HG02943 (cell line): ENCODE measurements around the gene RDH5.
A peak's percentile ranks its signal among the peaks of the same experiment; 100 is the strongest.

Experiments
- ATAC-seq: cut with Tn5 transposase; IDR thresholded peaks from one replicate; pipeline ENCODE4 v1.9.1; 2021; ENCODE audit warnings: mild to moderate bottlenecking, low read depth, moderate library complexity; ENCODE audit not compliant: unreplicated experiment

Gene RDH5

GRCh38 chr12:55711786-55712553 is 8.2 kb upstream of the RDH5 start:
- ATAC-seq, result no peak

DNA sequence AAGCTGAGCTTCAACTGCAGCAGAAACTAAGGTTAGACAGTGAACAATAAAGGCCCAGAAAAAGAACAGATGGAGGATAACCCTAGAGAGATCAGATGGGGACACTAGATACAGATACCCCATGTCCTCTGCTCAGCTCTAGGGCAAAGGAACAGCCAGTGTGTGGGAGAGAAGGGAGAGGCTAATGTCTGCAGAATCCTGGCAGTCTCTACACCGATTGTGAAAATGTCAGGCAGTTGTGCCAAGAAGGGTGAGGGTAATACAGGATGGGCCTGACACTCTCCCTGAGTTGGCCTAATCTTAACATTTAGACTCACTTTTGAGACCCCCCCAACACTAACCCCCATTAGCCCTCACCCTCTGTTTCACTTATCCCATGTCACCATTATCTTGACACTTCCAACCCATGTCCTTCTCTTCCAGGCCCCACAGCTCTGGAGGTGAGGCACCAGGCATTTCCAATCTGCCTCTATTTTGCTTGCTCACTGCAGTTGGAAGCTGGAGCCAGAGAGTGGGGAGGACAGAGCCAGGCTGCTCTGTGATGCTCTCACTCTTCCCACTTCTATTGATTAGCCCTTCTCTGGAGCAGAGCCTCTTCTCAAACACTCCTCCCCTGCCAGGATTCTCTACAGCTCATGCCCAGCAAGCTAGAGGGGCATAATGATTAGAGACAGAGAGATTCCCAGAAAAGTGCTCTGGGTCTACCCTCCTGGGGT is 7.3 kb upstream of the RDH5 start:
- ATAC-seq, result no peak

DNA sequence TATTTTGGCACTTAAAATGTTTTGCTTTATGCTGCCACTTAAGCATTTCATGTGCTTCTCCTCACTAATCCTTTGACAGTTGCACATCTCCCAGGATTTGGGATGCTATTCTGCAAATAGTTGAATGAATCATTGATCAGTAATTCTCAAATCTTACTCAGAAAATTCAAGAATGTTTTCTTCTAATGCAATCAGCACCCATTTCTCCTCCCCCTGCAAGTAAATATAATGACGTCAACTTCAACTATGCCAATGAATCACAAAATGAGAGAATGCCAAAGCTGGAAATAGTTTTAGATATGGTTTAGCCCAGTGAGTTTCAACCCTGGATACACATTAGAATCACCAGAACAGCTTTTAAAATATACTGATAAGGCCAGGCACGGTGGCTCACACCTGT is 6.5 kb upstream of the RDH5 start:
- no peak for ATAC-seq

DNA sequence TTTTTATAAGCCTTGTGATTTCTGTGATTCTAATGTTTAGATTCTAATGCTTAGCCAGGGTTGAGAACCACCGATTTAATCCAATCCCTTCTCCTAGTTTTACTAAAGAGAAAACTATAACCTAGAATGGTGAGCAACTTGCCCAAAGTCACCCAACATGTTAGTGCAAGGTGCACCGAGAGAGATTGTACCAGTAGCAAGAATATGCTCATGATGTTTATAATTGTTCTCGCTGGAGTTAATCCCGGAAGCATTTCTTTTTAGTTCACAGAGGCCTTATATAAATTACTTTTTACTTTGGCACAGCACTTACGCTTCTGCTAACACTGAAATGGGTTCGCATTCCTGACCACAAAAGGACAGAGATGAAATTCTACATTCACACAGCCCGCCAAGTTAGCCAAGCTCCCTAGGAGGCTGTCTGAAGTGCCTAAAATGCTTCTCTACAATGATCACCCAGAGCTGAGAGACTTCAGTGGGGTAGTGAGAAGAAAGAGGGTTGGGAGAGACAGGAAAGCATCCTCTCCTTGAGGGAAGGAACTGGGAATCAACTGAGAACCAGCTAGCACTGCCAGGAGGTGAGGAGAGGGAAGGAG is 4.9 kb upstream of the RDH5 start:
- no peak for ATAC-seq

GRCh38 chr12:55715833-55716581 is 4.2 kb upstream of the RDH5 start, which contains the start of gene BLOC1S1:
BLOC1S1 (plus strand) TSS chr12:55716046; CDS start chr12:55716052, 6 bp downstream.
- ATAC-seq, result peak; percentile 93

DNA sequence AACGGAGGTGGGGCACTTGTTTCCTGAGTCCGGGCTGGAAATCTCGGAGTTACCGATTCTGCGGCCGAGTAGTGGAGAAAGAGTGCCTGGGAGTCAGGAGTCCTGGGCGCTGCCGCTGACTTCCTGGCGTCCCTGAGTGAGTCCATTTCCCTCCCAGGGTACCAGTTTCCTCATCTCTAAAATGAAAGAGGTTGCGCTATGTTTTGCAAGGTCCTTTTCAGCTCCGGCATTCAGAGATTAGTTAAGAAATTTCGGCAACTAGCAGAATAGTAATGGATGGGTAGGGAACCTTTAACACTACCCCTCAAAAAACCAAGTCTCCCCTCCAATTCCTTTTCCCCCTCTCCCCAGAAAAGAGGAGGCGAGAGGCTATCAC is 3.6 kb upstream of the RDH5 start:
- no peak for ATAC-seq

DNA sequence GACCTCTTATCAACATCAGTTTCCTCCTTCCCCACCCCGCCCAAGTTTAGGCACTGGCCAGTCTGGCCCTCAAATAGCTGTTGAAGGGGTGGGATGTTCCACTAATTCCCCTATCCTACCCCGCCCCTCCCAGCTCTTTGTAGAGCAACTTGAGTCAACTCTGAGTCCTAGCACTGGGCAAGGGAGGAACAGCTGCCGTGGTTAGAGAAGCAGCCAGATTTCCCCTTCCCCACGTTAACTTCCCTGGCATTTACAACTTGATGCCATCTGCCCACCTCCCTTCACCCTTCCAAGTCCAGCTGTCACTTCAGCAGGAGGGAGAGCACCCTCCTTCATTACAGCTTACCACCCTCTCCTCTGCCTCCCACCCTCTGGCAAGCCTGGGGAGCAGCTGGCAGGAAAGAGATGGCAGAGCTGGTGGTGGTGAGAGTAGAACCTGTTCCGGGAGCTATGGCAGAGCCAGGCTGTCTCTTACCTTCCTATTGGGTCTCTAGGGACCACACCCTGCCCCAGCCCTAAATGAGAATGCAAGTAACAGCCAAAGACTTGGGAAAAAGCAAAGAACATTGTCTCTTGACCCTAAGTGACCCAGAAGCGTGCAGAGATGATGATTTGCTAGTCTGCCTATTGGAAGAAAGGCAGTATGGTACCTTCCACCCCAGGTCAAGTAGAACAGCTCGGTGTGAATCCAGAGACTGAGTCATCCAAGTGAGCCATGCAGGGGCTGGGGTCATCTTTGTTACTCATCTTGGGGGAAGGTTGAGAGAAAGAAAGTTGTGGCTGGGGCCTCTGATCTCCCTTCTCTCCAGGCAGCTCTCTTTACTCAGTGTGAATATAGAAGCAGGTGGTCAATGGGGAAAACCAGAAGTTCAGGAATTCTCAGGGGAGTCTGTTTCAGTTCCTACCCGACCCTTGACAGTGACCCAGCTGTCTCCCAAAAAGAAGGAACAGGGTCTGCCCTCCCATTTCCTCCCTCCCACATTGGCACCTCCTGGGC is 2.9 kb upstream of the RDH5 start:
- ATAC-seq, result no peak

GRCh38 chr12:55718015-55718414 is 2.2 kb upstream of the RDH5 start:
- ATAC-seq, result no peak

DNA sequence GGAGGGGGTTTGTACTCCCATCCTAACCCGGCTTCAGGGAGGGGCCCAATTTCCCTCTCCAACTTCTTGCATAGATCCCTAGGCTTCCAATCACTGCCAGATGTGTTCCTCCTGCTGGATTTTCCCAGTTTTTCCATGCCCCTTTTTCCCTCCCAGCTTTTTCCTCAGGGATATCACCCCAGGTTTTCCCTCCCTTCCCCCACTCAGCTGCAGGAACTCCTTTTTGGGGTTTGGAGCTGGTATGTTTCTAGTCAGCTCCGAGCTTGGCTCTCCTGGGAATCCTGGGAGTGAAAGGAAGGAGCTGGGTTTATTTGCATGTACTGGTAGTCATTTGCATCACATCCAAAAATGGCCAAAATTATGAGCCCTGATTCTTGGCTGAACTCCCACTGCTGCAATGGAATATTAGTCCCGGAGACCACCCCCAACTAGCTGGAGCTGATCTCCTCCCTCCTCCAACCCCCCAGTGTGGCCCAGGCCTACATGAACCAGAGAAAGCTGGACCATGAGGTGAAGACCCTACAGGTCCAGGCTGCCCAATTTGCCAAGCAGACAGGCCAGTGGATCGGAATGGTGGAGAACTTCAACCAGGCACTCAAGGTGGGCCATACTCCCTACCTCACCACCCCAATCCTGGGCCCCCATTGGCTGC is 1.4 kb upstream of the RDH5 start:
- ATAC-seq, result no peak

GRCh38 chr12:55719371-55719770 is 822 bp upstream of the RDH5 start:
- ATAC-seq, result no peak

DNA sequence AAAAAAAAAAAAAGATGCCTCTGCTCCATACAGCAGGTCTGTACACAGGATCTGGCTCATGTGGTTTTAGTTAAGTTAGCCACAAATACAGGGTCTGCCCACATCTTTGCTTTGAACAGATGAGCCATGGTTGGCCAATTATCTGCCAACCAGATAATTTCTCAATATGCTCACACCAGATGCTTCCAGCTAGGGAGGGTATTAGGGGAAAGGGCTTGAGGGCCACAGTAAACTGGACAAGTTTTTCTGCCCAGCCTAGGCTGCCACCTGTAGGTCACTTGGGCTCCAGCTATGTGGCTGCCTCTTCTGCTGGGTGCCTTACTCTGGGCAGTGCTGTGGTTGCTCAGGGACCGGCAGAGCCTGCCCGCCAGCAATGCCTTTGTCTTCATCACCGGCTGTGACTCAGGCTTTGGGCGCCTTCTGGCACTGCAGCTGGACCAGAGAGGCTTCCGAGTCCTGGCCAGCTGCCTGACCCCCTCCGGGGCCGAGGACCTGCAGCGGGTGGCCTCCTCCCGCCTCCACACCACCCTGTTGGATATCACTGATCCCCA is 776 bp downstream of the RDH5 start:
- no peak for ATAC-seq

DNA sequence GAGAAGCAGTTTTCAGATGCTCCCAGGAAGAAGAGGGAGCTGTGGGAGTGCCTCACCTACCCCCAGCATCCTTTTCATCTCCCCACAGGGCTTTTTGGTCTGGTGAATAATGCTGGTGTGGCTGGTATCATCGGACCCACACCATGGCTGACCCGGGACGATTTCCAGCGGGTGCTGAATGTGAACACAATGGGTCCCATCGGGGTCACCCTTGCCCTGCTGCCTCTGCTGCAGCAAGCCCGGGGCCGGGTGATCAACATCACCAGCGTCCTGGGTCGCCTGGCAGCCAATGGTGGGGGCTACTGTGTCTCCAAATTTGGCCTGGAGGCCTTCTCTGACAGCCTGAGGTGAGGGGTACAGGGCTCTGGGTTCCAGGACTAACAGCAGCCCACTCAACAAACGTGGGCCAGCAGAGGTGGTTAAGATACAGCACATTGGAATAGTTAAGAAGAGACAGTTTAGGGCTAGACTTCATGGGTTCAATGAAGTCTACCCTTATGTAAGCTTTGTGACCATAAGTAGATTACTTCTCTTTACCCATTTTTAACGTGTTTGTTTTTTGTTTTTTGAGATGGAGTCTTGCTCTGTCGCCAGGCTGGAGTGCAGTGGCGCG is 1.5 kb downstream of the RDH5 start:
- no peak for ATAC-seq

DNA sequence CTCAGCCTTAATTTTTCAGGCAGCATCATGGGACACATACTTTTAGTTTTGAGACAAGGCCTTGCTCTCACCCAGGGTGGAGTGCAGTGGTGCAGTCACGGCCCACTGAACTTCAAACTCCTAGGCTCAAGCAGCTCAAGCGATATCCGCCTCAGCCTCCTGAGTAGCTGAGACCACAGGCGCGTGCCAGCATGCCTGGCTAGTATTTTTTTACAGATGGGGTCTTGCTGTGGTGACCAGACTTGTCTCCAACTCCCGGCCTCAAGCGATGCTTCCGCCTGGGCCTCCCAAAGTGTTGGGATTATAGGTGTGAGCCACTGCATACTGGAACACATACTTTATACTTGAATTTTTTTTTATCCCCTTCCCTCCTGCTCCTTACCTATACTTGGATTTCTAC is 2.8 kb downstream of the RDH5 start:
- ATAC-seq, result no peak

GRCh38 chr12:55723516-55724225 is 3.5 kb downstream of the RDH5 start:
- no peak for ATAC-seq

DNA sequence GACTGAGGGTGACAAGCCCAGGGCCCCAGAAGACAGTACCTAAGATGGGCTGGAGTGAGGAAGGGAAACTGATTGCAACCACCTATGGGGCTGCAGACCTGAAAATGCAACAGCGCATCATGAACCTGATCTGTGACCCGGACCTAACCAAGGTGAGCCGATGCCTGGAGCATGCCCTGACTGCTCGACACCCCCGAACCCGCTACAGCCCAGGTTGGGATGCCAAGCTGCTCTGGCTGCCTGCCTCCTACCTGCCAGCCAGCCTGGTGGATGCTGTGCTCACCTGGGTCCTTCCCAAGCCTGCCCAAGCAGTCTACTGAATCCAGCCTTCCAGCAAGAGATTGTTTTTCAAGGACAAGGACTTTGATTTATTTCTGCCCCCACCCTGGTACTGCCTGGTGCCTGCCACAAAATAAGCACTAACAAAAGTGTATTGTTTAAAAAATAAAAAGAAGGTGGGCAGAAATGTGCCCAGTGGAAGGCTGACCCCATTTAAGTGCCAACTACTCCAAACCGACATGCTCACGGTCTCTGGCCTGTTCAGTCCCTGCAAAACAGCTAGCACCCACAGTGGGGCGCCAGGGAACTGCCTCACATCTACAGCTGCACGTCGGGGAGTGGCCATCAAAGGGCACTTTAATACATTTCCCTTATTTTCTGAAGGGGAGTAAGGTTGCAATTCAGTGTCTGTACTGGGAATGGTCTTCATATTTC is 4.2 kb downstream of the RDH5 start:
- ATAC-seq, result no peak

- no peak for ATAC-seq
Measured at GRCh38 chr12:55724940-55725309, 4.7 kb downstream of the RDH5 start.

DNA sequence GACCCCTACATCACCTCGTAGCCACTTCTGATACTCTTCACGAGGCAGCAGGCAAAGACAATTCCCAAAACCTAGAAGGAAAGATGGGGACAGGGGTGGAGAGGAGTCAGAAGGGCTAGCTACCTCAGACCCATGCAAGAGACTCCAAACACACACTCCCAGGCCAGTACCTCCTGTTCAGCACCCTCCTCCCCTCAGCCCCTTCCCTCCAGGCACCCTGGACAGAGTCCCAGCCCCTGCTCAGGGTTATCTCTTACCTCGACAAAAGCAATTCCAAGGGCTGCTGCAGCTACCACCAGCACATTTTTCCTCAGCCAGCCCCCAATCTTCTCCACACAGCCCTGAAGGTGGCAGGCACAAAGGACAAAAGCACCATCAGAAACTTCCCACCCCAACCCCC is 5.4 kb downstream of the RDH5 start:
- no peak for ATAC-seq
